SK-N-SH treated with all-trans-retinoic acid at 6 μM for 48 hours (cell line): ENCODE data around the gene KIRREL3.

Experiments
- ATAC-seq: fragments of 200-7000 bp; cut with Tn5 transposase; 3 replicates; pipeline ENCODE4 v1.9.1; 2020; ENCODE audit warnings: mild to moderate bottlenecking, moderate library complexity
- ARNTL ChIP-seq: fragments of 450-650 bp; formaldehyde crosslinking; IDR thresholded peaks from 2 replicates; pipeline ENCODE4 v1.5.0; 2020; ENCODE audit warnings: low read depth, mild to moderate bottlenecking, moderate library complexity, borderline replicate concordance
- BACH2 ChIP-seq: fragments of 250-450 bp; sonication (Bioruptor Pico); IDR thresholded peaks from 2 replicates; pipeline ENCODE4 v1.9.0; 2021; ENCODE audit warnings: mild to moderate bottlenecking, borderline replicate concordance
- CSDC2 ChIP-seq: fragments of 250-450 bp; sonication (Bioruptor Pico); IDR thresholded peaks from 2 replicates; pipeline ENCODE4 v1.5.0; 2020; ENCODE audit warnings: mild to moderate bottlenecking, moderate library complexity
- ESRRG ChIP-seq: fragments of 250-450 bp; sonication (Bioruptor Pico); IDR thresholded peaks from 2 replicates; pipeline ENCODE4 v1.6.1; 2021; ENCODE audit warnings: mild to moderate bottlenecking
- ISL1 ChIP-seq: fragments of 250-450 bp; sonication (Bioruptor Pico); IDR thresholded peaks from 2 replicates; pipeline ENCODE4 v2.1.2; 2022; ENCODE audit warnings: mild to moderate bottlenecking, moderate library complexity
- PPARA ChIP-seq: fragments of 250-450 bp; sonication (Bioruptor Pico); IDR thresholded peaks from 2 replicates; pipeline ENCODE4 v1.5.0; 2020; ENCODE audit warnings: mild to moderate bottlenecking, borderline replicate concordance
- RARB ChIP-seq: fragments of 250-450 bp; sonication (Bioruptor Pico); IDR thresholded peaks from 2 replicates; pipeline ENCODE4 v1.8.0; 2021; ENCODE audit warnings: mild to moderate bottlenecking, moderate library complexity
- SNAI2 ChIP-seq: fragments of 250-450 bp; sonication (Bioruptor Pico); IDR thresholded peaks from 2 replicates; pipeline ENCODE4 v1.5.0; 2020; ENCODE audit warnings: mild to moderate bottlenecking, moderate library complexity
- TCF4 ChIP-seq: fragments of 250-450 bp; sonication (Bioruptor Pico); IDR thresholded peaks from 2 replicates; pipeline ENCODE4 v1.8.0; 2021; ENCODE audit warnings: mild to moderate bottlenecking, moderate library complexity, borderline replicate concordance
- TOX ChIP-seq: fragments of 250-450 bp; sonication (Bioruptor Pico); IDR thresholded peaks from 2 replicates; pipeline ENCODE4 v1.8.0; 2021; ENCODE audit warnings: mild to moderate bottlenecking, moderate library complexity, borderline replicate concordance
- ZFP3 ChIP-seq: fragments of 250-450 bp; sonication (Bioruptor Pico); IDR thresholded peaks from 2 replicates; pipeline ENCODE4 v1.5.0; 2020; ENCODE audit warnings: mild to moderate bottlenecking, moderate library complexity
- ZFP30 ChIP-seq: fragments of 450-650 bp; formaldehyde crosslinking; IDR thresholded peaks from 2 replicates; pipeline ENCODE4 v1.5.0; 2022; ENCODE audit warnings: mild to moderate bottlenecking, moderate library complexity
- ZNF565 ChIP-seq: fragments of 450-650 bp; formaldehyde crosslinking; conservative IDR thresholded peaks from 2 replicates; pipeline ENCODE4 v1.5.0; 2020; ENCODE audit warnings: low read depth, mild to moderate bottlenecking, moderate library complexity
- ZNF8 ChIP-seq: fragments of 450-650 bp; formaldehyde crosslinking; IDR thresholded peaks from 2 replicates; pipeline ENCODE4 v1.5.0; 2020; ENCODE audit warnings: mild to moderate bottlenecking, moderate library complexity
- TF ChIP-seq, protein P1 (sequence below): fragments of 250-450 bp; sonication (Bioruptor Pico); IDR thresholded peaks from 2 replicates; pipeline ENCODE4 v1.5.1; 2021; ENCODE audit warnings: mild to moderate bottlenecking, moderate library complexity
- TF ChIP-seq, protein P2 (sequence below): fragments of 250-450 bp; sonication (Bioruptor Pico); IDR thresholded peaks from 2 replicates; pipeline ENCODE4 v1.8.0; 2021; ENCODE audit warnings: low read depth, mild to moderate bottlenecking, moderate library complexity, borderline replicate concordance
- TF ChIP-seq, protein P3 (sequence below): fragments of 250-450 bp; sonication (Bioruptor Pico); IDR thresholded peaks from 2 replicates; pipeline ENCODE4 v1.8.0; 2020; ENCODE audit warnings: mild to moderate bottlenecking, moderate library complexity, borderline replicate concordance
- TF ChIP-seq, protein P4 (sequence below): fragments of 250-450 bp; sonication (Bioruptor Pico); IDR thresholded peaks from 2 replicates; pipeline ENCODE4 v1.5.0; 2020; ENCODE audit warnings: mild to moderate bottlenecking, moderate library complexity
- TF ChIP-seq, protein P5 (sequence below): fragments of 250-450 bp; sonication (Bioruptor Pico); IDR thresholded peaks from 2 replicates; pipeline ENCODE4 v1.5.1; 2020; ENCODE audit warnings: low read depth, mild to moderate bottlenecking, moderate library complexity

KIRREL3 gene

DNA sequence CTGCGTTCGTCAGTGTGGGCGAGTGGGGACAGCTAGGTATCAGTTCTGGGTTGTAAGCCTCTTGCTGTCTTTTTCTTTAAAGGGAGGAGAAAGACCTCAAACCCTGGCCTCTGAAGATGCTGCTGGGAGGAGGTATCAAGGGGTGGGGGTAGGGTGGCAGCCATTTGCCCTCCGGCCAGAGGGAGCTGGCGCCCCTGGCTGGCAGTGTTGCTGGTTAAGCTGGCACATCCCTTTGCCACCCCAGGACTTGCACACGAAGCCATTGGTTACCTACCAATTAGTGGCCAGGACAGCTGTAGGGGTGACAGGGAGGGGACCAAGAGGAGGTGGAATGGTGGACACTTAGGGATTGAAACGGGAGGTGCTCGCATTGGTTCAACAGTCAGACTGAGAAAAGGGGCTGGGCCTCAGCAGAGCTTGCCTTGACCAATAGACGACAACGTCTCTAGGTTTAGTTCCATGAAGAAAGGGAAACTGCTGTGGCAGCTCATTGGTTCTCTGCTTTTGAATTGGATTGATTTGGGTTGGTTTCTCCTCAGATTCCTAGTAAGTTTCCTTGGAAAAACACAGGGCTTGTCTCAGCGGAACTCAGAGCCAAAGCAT lies 567.2 kb downstream of the KIRREL3 start:
- ATAC-seq = no peak
- TF ChIP-seq ZFP3 (no peak), ARNTL (CRISPR knock-in tag) (no peak), BACH2 (CRISPR knock-in tag) (no peak), ZNF565 (CRISPR knock-in tag) (no peak), RARB (CRISPR knock-in tag) (no peak), TCF4 (no peak)
- TF ChIP-seq, protein P1, sequence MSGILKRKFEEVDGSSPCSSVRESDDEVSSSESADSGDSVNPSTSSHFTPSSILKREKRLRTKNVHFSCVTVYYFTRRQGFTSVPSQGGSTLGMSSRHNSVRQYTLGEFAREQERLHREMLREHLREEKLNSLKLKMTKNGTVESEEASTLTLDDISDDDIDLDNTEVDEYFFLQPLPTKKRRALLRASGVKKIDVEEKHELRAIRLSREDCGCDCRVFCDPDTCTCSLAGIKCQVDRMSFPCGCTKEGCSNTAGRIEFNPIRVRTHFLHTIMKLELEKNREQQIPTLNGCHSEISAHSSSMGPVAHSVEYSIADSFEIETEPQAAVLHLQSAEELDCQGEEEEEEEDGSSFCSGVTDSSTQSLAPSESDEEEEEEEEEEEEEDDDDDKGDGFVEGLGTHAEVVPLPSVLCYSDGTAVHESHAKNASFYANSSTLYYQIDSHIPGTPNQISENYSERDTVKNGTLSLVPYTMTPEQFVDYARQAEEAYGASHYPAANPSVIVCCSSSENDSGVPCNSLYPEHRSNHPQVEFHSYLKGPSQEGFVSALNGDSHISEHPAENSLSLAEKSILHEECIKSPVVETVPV (CRISPR knock-in tag) = no peak

DNA sequence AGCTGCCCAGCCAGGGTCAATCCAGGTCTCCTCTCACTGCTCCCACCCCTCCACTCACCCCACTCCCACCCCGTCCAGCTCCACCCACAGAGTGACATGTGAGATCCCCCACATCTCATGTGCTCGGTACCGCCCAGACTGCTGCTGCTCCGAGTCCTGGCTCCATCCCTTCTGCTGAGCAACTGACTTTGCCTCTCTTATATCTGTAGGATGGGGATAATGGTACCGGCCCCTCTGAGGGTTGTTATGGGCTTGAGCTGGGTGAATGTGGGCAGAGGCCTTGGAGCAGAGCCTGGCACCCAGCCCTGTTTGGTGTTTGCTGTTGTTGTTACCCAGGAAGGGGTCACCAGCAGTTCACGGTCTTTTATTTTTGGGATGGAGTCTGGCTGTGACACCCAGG lies 568.0 kb downstream of the KIRREL3 start:
- no peak for ATAC-seq
- no peak for TF ChIP-seq RARB (CRISPR knock-in tag)
- TF ChIP-seq TCF4 = no peak
- no peak for TF ChIP-seq BACH2 (CRISPR knock-in tag)
- TF ChIP-seq SNAI2 (CRISPR knock-in tag) = no peak
- TF ChIP-seq, protein P2, sequence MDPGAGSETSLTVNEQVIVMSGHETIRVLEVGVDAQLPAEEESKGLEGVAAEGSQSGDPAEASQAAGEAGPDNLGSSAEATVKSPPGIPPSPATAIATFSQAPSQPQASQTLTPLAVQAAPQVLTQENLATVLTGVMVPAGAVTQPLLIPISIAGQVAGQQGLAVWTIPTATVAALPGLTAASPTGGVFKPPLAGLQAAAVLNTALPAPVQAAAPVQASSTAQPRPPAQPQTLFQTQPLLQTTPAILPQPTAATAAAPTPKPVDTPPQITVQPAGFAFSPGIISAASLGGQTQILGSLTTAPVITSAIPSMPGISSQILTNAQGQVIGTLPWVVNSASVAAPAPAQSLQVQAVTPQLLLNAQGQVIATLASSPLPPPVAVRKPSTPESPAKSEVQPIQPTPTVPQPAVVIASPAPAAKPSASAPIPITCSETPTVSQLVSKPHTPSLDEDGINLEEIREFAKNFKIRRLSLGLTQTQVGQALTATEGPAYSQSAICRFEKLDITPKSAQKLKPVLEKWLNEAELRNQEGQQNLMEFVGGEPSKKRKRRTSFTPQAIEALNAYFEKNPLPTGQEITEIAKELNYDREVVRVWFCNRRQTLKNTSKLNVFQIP (CRISPR knock-in tag) = no peak
- no peak for TF ChIP-seq CSDC2 (CRISPR knock-in tag)
- TF ChIP-seq PPARA (CRISPR knock-in tag) = no peak
- TF ChIP-seq, protein P3, sequence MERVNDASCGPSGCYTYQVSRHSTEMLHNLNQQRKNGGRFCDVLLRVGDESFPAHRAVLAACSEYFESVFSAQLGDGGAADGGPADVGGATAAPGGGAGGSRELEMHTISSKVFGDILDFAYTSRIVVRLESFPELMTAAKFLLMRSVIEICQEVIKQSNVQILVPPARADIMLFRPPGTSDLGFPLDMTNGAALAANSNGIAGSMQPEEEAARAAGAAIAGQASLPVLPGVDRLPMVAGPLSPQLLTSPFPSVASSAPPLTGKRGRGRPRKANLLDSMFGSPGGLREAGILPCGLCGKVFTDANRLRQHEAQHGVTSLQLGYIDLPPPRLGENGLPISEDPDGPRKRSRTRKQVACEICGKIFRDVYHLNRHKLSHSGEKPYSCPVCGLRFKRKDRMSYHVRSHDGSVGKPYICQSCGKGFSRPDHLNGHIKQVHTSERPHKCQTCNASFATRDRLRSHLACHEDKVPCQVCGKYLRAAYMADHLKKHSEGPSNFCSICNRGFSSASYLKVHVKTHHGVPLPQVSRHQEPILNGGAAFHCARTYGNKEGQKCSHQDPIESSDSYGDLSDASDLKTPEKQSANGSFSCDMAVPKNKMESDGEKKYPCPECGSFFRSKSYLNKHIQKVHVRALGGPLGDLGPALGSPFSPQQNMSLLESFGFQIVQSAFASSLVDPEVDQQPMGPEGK (CRISPR knock-in tag) = no peak
- TF ChIP-seq ISL1 (CRISPR knock-in tag) = no peak
- TF ChIP-seq ARNTL (CRISPR knock-in tag) = no peak
- TF ChIP-seq, protein P1 (CRISPR knock-in tag) = no peak
- TF ChIP-seq, all 23 proteins: peak for 0

DNA sequence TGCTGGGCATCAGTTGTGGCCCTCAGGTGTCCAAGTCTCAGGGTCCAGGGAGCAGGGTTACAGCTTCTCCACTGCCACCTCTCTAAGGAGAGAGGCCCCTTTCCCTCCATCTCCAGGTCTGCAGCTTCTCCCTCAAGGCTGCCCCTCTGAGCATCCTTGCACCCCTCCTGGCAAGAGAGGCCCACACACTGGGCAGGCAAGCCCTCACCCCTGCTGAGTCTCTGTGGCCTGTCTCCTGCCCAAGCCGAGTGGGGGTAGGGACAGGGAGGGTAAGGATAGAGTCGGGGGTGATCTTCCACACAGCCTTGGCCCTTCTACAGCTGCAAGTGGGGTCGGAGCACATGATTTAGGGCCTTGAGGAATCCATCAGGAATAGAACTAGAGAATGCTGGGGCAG lies 568.5 kb downstream of the KIRREL3 start:
- no peak for TF ChIP-seq ZNF8 (CRISPR knock-in tag)
- TF ChIP-seq PPARA (CRISPR knock-in tag) = no peak
- TF ChIP-seq ARNTL (CRISPR knock-in tag) = no peak
- no peak for TF ChIP-seq SNAI2 (CRISPR knock-in tag)
- no peak for TF ChIP-seq RARB (CRISPR knock-in tag)
- TF ChIP-seq ZFP3 = no peak
- TF ChIP-seq ESRRG = no peak
- no peak for TF ChIP-seq ISL1 (CRISPR knock-in tag)
- TF ChIP-seq, protein P4, sequence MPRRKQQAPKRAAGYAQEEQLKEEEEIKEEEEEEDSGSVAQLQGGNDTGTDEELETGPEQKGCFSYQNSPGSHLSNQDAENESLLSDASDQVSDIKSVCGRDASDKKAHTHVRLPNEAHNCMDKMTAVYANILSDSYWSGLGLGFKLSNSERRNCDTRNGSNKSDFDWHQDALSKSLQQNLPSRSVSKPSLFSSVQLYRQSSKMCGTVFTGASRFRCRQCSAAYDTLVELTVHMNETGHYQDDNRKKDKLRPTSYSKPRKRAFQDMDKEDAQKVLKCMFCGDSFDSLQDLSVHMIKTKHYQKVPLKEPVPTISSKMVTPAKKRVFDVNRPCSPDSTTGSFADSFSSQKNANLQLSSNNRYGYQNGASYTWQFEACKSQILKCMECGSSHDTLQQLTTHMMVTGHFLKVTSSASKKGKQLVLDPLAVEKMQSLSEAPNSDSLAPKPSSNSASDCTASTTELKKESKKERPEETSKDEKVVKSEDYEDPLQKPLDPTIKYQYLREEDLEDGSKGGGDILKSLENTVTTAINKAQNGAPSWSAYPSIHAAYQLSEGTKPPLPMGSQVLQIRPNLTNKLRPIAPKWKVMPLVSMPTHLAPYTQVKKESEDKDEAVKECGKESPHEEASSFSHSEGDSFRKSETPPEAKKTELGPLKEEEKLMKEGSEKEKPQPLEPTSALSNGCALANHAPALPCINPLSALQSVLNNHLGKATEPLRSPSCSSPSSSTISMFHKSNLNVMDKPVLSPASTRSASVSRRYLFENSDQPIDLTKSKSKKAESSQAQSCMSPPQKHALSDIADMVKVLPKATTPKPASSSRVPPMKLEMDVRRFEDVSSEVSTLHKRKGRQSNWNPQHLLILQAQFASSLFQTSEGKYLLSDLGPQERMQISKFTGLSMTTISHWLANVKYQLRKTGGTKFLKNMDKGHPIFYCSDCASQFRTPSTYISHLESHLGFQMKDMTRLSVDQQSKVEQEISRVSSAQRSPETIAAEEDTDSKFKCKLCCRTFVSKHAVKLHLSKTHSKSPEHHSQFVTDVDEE (CRISPR knock-in tag) = no peak
- no peak for TF ChIP-seq ZFP30 (CRISPR knock-in tag)
- TF ChIP-seq, protein P5, sequence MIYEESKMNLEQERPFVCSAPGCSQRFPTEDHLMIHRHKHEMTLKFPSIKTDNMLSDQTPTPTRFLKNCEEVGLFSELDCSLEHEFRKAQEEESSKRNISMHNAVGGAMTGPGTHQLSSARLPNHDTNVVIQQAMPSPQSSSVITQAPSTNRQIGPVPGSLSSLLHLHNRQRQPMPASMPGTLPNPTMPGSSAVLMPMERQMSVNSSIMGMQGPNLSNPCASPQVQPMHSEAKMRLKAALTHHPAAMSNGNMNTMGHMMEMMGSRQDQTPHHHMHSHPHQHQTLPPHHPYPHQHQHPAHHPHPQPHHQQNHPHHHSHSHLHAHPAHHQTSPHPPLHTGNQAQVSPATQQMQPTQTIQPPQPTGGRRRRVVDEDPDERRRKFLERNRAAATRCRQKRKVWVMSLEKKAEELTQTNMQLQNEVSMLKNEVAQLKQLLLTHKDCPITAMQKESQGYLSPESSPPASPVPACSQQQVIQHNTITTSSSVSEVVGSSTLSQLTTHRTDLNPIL (CRISPR knock-in tag) = no peak
- no peak for TF ChIP-seq TOX (CRISPR knock-in tag)
- TF ChIP-seq BACH2 (CRISPR knock-in tag) = no peak
- TF ChIP-seq CSDC2 (CRISPR knock-in tag) = no peak
- ATAC-seq = peak; percentile 51; the same call in 1 of the 3 replicates
